GM23248 (cell line): ENCODE results near the gene TMEM171. TPM values are rescaled to one million over a fixed set of nuclear protein-coding genes. Genes with fewer than 3 reads are reported as not detected.

Experiments used
- DNase-seq: peaks from one replicate; pipeline ENCODE4 v3.0.0-alpha.2; 2015
- H2AFZ ChIP-seq: fragments of 200-600 bp; sonication (generic); 2 replicates; pipeline ENCODE4 v1.6.1; 2016; ENCODE audit warnings: antibody characterized with exemption
- H3F3A ChIP-seq: fragments of 200-600 bp; sonication (generic); 2 replicates; pipeline ENCODE4 v1.6.1; 2016; ENCODE audit warnings: mild to moderate bottlenecking, antibody characterized with exemption, mixed run types; ENCODE audit not compliant: insufficient read depth
- H3K27ac ChIP-seq: fragments of 200-600 bp; sonication (generic); 2 replicates; pipeline ENCODE4 v1.5.1; 2016; ENCODE audit warnings: mild to moderate bottlenecking
- H3K27me3 ChIP-seq: fragments of 200-600 bp; sonication (generic); replicated peaks from 2 replicates; pipeline ENCODE4 v1.6.1; 2016; ENCODE audit warnings: mild to moderate bottlenecking; ENCODE audit not compliant: insufficient read depth
- H3K36me3 ChIP-seq: fragments of 200-600 bp; sonication (generic); 2 replicates; pipeline ENCODE4 v1.6.1; 2016; ENCODE audit warnings: low read depth, mild to moderate bottlenecking
- H3K4me1 ChIP-seq: fragments of 200-600 bp; sonication (generic); 2 replicates; pipeline ENCODE4 v1.6.1; 2016; ENCODE audit warnings: mild to moderate bottlenecking; ENCODE audit not compliant: insufficient read depth
- H3K4me2 ChIP-seq: fragments of 200-600 bp; sonication (generic); one replicate; pipeline ENCODE4 v1.6.1; 2016; ENCODE audit warnings: mild to moderate bottlenecking; ENCODE audit not compliant: unreplicated experiment
- H3K4me3 ChIP-seq: fragments of 200-600 bp; sonication (generic); 2 replicates; pipeline ENCODE4 v1.5.1; 2016; ENCODE audit warnings: mild to moderate bottlenecking
- H3K79me2 ChIP-seq: fragments of 200-600 bp; sonication (generic); 2 replicates; pipeline ENCODE4 v1.6.1; 2016; ENCODE audit warnings: mild to moderate bottlenecking; ENCODE audit not compliant: insufficient read depth
- H3K9ac ChIP-seq: fragments of 200-600 bp; sonication (generic); 2 replicates; pipeline ENCODE4 v1.6.1; 2016; ENCODE audit warnings: mild to moderate bottlenecking
- H3K9me2 ChIP-seq: fragments of 200-600 bp; sonication (generic); 2 replicates; pipeline ENCODE4 v1.6.1; 2016; ENCODE audit warnings: mixed run types, mild to moderate bottlenecking, moderate library complexity; ENCODE audit not compliant: insufficient read depth
- H3K9me3 ChIP-seq: fragments of 200-600 bp; sonication (generic); one replicate; pipeline ENCODE4 v1.6.1; 2017; ENCODE audit warnings: low read depth
- H4K20me1 ChIP-seq: fragments of 200-600 bp; sonication (generic); 2 replicates; pipeline ENCODE4 v1.6.0; 2016; ENCODE audit not compliant: insufficient read depth
- EZH2 ChIP-seq: fragments of 200-600 bp; sonication (generic); IDR thresholded peaks from 2 replicates; pipeline ENCODE4 v1.6.1; 2018; ENCODE audit warnings: antibody characterized with exemption, mild to moderate bottlenecking; ENCODE audit not compliant: insufficient read depth, poor library complexity, severe bottlenecking
- EZH2phosphoT487 ChIP-seq: fragments of 200-600 bp; sonication (generic); IDR thresholded peaks from 2 replicates; pipeline ENCODE4 v1.6.1; 2018; ENCODE audit warnings: antibody characterized with exemption, moderate library complexity, mild to moderate bottlenecking, low read depth; ENCODE audit not compliant: insufficient read depth
- WGBS, 2 experiments: methylation state at CpG; one replicate each; pipeline ENCODE4 v1.1.6; 2015 to 2017; ENCODE audit warnings: low lambda C conversion rate in 2 of 2, low coverage in 1 of 2; ENCODE audit errors: missing lambda C conversion rate in 2 of 2; 5-methylcytosine and 5-hydroxymethylcytosine counted together
- in situ Hi-C: fragments of 300-500 bp; cut with MboI; formaldehyde crosslinking; loops from 2 replicates; pipeline ENCODE4 v1.15.0; 2020
- polyA plus RNA-seq: library from polyadenylated mRNA; unstranded; fragments of >200 nt; fragmentation: Nextera tagmentation; extraction: Ambion mirVana; gene quantifications from 2 replicates; pipeline ENCODE4 v1.2.1, GENCODE V29; 2016
- total RNA-seq: library from RNA; depleted of rRNA; stranded (reverse); fragments of >200 nt; shearing (Covaris generic); gene quantifications from 2 replicates; pipeline ENCODE4 v1.2.3, GENCODE V29; 2014; rRNA removed

TMEM171 gene, protein sequence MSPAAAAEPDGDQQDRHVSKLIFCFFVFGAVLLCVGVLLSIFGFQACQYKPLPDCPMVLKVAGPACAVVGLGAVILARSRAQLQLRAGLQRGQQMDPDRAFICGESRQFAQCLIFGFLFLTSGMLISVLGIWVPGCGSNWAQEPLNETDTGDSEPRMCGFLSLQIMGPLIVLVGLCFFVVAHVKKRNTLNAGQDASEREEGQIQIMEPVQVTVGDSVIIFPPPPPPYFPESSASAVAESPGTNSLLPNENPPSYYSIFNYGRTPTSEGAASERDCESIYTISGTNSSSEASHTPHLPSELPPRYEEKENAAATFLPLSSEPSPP
- 5.8 and 6.7 TPM in 2 replicates for total RNA-seq
- polyA plus RNA-seq, result 11.0 and 12.3 TPM in 2 replicates

DNA sequence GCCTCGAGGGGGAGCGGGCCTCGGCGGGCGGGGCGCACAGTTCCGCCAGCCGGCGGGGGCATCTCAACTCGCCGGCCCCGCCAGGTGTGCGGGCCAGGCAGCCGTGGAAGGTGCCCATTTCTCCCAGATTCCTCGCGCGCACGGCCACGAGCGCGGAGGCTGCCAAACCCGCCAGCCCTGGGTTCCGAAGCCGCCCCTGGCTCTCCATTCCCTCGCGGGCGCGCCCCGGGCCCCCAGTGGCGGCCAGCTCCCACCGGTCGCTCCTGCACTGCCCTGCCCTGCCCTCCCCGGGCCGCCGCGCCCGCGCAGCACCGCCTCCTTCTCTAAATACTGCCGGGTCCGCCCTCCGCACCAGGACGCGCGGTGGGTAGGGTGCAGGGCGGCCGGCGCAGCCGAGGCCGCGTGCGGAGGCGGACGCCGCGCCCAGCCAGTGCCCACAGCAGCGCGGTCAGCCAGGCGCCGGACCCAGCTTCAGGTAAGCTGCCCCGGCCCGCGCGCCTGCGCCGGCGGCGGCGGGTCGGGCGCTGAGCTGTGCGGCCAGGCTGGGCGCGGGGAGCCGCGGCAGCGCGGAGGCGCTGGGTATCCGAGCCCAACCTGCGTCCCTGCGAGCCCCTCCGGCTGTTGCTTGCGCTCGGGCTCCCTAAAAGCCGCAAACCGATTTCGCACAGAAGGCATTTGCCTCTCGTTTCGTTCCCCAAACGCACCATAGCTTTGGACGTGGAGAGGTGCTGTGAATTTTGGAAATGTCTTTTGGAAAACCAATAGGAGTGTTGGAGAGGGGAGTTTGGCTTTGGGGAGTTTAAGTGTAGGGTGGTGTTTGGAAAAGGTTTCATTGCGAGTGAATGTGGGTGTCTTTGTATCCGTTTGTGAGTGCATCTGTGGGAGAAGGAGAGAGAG, at the start of gene TMEM171:
TMEM171 (plus strand) TSS at position 354 of the 897 bp plus-strand sequence. CDS start 2,799 bp downstream, outside the sequence.
- no peaks in the 10 kb centered on the region for H3K9me3 ChIP-seq
- DNase-seq, result peak; percentile 77
- H3K4me2 ChIP-seq, result peak within 1 kb of the TSS; percentile 95
- in situ Hi-C loops, result no loop called here
- no peaks in the 10 kb centered on the region for H3K27me3 ChIP-seq
- TF ChIP-seq EZH2phosphoT487, result no peak
- no peak for TF ChIP-seq EZH2
- 0 to 1% methylated on average over 26 to 85 of the region's 94 CpGs for WGBS, 2 experiments
- peak within 1 kb of the TSS; percentile 20; the same call in 1 of the 2 replicates for H3K27ac ChIP-seq
- peaks cover 53% of the 10 kb centered on the region for H3F3A ChIP-seq
- no peaks in the 10 kb centered on the region for H3K36me3 ChIP-seq
- peak within 1 kb of the TSS; percentile 81 for H3K9ac ChIP-seq
- H2AFZ ChIP-seq, result peak within 1 kb of the TSS; percentile 90
- H3K9me2 ChIP-seq, result no peaks in the 10 kb centered on the region
- H3K4me3 ChIP-seq, result peak within 1 kb of the TSS; percentile 99
- peaks cover 33% of the 10 kb centered on the region for H3K4me1 ChIP-seq
- no peaks in the 10 kb centered on the region for H4K20me1 ChIP-seq
- H3K79me2 ChIP-seq, result peaks cover 6% of the 10 kb centered on the region; the same call in 1 of the 2 replicates

DNA sequence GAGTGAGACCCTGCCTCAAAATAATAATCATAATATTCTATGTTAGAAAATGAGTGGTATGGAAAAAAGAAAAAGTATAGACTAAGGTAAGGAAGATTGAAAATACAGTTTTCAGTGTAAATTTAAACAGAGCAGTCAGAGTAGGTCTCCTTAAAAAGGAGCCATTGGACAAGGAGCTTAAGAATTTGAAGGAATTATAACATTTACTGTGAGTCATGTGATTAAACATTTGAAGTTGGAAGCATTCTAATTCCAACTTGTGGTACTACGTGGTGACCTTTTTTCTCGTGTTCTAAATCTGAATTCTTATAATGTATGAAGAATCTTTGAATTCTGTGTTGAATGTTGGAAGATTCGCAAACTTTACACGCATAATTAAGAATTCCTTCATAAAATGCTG, 39.3 kb upstream of the TMEM171 start:
- TF ChIP-seq EZH2 (no peak), EZH2phosphoT487 (no peak)
- 0 out of 2 replicates have a peak, but pooled peaks cover 8% of the 10 kb centered on the region for H3F3A ChIP-seq
- H3K4me1 ChIP-seq, result no peaks in the 10 kb centered on the region
- H2AFZ ChIP-seq, result no peak overlapping the region
- H3K9me3 ChIP-seq, result no peaks in the 10 kb centered on the region
- 92 to 94% methylated on average over 4 of the region's 4 CpGs for WGBS, 2 experiments
- H3K36me3 ChIP-seq, result peaks cover 28% of the 10 kb centered on the region
- no peak overlapping the region for H3K4me3 ChIP-seq
- H4K20me1 ChIP-seq, result no peaks in the 10 kb centered on the region
- no peaks in the 10 kb centered on the region for H3K79me2 ChIP-seq
- H3K27ac ChIP-seq, result no peak overlapping the region
- in situ Hi-C loops, result loop anchor here (10.0 kb wide), 1 partner anchor 114 kb away; no protein-coding TSS in a partner anchor
- no peak for DNase-seq
- H3K4me2 ChIP-seq, result no peak overlapping the region
- H3K9me2 ChIP-seq, result no peaks in the 10 kb centered on the region
- no peak overlapping the region for H3K9ac ChIP-seq
- H3K27me3 ChIP-seq, result no peaks in the 10 kb centered on the region

DNA sequence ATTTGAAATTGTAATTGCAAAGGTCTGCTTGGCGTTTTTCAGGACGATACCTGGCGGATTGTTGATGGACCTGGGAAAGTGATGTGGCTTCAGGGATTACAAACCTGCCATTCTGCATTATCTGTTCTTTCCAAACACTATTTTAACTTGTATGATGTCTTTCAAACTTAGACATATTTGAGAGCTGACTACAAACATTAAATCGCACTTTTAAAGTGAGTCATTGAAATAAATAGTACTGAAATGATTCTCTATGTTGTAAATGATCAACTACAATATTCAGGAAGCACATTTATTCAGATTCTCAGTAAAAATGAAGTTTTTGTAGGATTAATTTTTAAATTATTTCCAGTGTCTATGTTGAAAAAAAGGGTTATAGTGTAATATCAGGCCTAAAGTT, 32.3 kb upstream of the TMEM171 start:
- WGBS, 2 experiments, result 81 to 82% methylated on average over 4 of the region's 4 CpGs
- DNase-seq, result peak; percentile 41
- Histone ChIP-seq H3K4me3 (no peak overlapping the region), H3K9ac (no peak overlapping the region), H2AFZ (no peak overlapping the region), H3F3A (0 out of 2 replicates have a peak, but pooled peaks cover 10% of the 10 kb centered on the region), H3K4me2 (peak overlapping the region; percentile 47), H3K9me3 (no peaks in the 10 kb centered on the region), H3K27ac (no peak overlapping the region), H3K4me1 (peaks cover 16% of the 10 kb centered on the region), H4K20me1 (no peaks in the 10 kb centered on the region), H3K9me2 (no peaks in the 10 kb centered on the region), H3K36me3 (peaks cover 25% of the 10 kb centered on the region; the same call in 1 of the 2 replicates), H3K27me3 (no peaks in the 10 kb centered on the region), H3K79me2 (no peaks in the 10 kb centered on the region)
- TF ChIP-seq EZH2 (no peak), EZH2phosphoT487 (no peak)
- in situ Hi-C loops, result loop anchor here (10.0 kb wide), 1 partner anchor 107 kb away; no protein-coding TSS in a partner anchor

DNA sequence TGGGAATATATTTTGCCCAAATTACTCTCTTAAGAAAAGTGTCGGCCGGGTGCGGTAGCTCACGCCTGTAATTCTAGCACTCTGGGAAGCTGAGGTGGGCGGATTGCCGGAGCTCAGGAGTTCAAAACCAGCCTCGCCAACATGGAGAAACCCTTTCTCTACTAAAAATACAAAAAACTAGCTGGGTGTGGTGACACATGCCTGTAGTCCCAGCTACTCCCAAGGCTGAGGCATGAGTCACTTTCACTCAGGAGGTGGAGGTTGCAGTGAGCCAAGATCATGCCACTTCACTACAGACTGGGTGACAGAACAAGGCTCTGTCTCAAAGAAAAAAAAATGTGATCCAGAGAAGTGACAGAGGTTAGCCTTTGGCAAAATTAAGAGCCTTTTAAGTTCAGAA, 26.4 kb upstream of the TMEM171 start:
- Histone ChIP-seq H3K36me3 (peaks cover 7% of the 10 kb centered on the region; the same call in 1 of the 2 replicates), H3K9me3 (no peaks in the 10 kb centered on the region), H3K79me2 (no peaks in the 10 kb centered on the region), H3K4me2 (peak overlapping the region; percentile 46), H3K4me3 (no peak overlapping the region), H3K27ac (peak overlapping the region; percentile 58), H3K4me1 (peaks cover 12% of the 10 kb centered on the region), H3K27me3 (no peaks in the 10 kb centered on the region), H3F3A (no peaks in the 10 kb centered on the region), H3K9ac (peak overlapping the region; percentile 32; the same call in 1 of the 2 replicates), H4K20me1 (no peaks in the 10 kb centered on the region), H3K9me2 (no peaks in the 10 kb centered on the region), H2AFZ (peak overlapping the region; percentile 66; the same call in 1 of the 2 replicates)
- in situ Hi-C loops, result loop anchor here (10.0 kb wide), 1 partner anchor 351 kb away; the partner anchor contains the start of gene FOXD1
- peak; percentile 87 for DNase-seq
- no peak for TF ChIP-seq EZH2phosphoT487
- no peak for TF ChIP-seq EZH2
- 58 to 64% methylated on average over 7 of the region's 7 CpGs for WGBS, 2 experiments
